ENCODE measurements around the gene PTGS1.

DNA sequence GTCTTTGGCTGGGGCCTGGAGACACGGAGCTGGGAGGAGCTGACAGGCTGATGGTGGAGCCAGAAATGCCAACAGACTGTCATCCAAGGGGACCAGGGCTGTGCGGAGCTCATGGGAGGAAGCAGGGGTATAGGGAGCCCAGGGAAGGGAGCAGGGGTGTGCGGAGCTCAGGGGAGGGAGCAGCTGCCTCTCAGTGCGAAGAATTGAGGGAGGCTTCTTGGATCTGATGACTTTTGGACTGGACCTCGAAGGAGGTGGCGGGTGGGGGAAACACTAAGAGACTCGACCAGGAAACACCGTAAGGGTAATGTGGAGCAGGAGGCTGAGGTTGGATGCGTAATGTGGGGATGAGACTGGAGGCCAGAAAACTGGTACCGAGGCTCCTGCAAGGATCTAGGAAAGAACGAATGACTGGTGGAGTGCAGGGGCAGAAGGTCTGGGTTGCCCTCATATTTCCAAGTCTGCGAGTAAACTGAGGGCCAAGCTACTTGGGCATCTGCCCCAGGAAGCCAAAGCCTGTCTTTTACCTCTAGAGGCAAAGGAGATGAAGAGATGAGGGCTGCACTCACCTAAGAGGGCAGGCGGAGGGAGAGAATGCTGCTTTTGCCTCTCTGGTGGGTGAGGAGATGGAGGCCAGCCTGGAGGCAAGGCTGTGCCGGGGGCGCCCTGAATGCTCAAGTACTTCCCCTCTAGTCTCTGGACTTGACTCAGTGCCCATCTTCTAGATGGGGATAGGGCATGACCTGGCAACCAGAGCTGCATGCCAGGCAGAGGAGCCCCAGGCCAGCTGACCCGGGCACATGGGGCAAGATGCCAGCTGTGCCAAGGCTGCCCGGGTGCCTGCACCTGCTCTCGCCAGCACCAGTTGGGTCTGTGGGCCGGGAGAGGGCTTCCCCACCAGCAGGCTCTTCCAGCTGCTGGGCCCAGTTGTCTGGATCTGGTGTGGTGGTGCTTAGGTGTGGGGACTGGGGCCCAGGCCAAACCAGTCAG lies 2.3 kb downstream of the PTGS1 start:
- no peak for TF ChIP-seq ZNF350 (tag by site-specific recombination; IDR thresholded peaks at IDR 0.05)
- TF ChIP-seq TCF7L2 (IDR thresholded peaks at IDR 0.05; ENCODE audit: borderline replicate concordance, low read depth, low read length) = no peak
- TF ChIP-seq, protein P1, sequence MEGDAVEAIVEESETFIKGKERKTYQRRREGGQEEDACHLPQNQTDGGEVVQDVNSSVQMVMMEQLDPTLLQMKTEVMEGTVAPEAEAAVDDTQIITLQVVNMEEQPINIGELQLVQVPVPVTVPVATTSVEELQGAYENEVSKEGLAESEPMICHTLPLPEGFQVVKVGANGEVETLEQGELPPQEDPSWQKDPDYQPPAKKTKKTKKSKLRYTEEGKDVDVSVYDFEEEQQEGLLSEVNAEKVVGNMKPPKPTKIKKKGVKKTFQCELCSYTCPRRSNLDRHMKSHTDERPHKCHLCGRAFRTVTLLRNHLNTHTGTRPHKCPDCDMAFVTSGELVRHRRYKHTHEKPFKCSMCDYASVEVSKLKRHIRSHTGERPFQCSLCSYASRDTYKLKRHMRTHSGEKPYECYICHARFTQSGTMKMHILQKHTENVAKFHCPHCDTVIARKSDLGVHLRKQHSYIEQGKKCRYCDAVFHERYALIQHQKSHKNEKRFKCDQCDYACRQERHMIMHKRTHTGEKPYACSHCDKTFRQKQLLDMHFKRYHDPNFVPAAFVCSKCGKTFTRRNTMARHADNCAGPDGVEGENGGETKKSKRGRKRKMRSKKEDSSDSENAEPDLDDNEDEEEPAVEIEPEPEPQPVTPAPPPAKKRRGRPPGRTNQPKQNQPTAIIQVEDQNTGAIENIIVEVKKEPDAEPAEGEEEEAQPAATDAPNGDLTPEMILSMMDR (tag by site-specific recombination; IDR thresholded peaks at IDR 0.05) = no peak
- no peak for TF ChIP-seq ZNF10 (tag by site-specific recombination; IDR thresholded peaks at IDR 0.05)
- no peak for TF ChIP-seq ZNF561 (tag by site-specific recombination; IDR thresholded peaks at IDR 0.05; ENCODE audit: borderline replicate concordance)
- TF ChIP-seq, protein P2, sequence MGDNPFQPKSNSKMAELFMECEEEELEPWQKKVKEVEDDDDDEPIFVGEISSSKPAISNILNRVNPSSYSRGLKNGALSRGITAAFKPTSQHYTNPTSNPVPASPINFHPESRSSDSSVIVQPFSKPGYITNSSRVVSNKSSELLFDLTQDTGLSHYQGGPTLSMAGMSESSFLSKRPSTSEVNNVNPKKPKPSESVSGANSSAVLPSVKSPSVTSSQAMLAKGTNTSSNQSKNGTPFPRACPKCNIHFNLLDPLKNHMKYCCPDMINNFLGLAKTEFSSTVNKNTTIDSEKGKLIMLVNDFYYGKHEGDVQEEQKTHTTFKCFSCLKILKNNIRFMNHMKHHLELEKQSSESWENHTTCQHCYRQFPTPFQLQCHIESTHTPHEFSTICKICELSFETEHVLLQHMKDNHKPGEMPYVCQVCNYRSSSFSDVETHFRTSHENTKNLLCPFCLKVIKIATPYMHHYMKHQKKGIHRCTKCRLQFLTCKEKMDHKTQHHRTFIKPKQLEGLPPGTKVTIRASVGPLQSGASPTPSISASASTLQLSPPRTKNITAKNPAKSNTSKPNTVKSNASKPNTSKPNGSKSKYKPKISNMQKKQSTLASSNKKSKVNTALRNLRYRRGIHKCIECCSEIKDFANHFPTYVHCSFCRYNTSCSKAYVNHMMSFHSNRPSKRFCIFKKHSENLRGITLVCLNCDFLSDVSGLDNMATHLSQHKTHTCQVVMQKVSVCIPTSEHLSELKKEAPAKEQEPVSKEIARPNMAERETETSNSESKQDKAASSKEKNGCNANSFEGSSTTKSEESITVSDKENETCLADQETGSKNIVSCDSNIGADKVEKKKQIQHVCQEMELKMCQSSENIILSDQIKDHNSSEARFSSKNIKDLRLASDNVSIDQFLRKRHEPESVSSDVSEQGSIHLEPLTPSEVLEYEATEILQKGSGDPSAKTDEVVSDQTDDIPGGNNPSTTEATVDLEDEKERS (tag by site-specific recombination; IDR thresholded peaks at IDR 0.05) = no peak
- TF ChIP-seq GLI4 (tag by site-specific recombination; IDR thresholded peaks at IDR 0.05) = no peak
- no peak for TF ChIP-seq KLF7 (tag by site-specific recombination; IDR thresholded peaks at IDR 0.05; ENCODE audit: borderline replicate concordance)
- no peak for TF ChIP-seq ZNF211 (tag by site-specific recombination; IDR thresholded peaks at IDR 0.05; ENCODE audit: low read depth)
- TF ChIP-seq ZNF600 (tag by site-specific recombination; IDR thresholded peaks at IDR 0.05) = no peak
- TF ChIP-seq, protein P3, sequence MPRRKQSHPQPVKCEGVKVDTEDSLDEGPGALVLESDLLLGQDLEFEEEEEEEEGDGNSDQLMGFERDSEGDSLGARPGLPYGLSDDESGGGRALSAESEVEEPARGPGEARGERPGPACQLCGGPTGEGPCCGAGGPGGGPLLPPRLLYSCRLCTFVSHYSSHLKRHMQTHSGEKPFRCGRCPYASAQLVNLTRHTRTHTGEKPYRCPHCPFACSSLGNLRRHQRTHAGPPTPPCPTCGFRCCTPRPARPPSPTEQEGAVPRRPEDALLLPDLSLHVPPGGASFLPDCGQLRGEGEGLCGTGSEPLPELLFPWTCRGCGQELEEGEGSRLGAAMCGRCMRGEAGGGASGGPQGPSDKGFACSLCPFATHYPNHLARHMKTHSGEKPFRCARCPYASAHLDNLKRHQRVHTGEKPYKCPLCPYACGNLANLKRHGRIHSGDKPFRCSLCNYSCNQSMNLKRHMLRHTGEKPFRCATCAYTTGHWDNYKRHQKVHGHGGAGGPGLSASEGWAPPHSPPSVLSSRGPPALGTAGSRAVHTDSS (tag by site-specific recombination; IDR thresholded peaks at IDR 0.05) = no peak
